ENCODE measurements around the gene CDC42BPA. TPM values are rescaled to one million over a fixed set of nuclear protein-coding genes. Genes with fewer than 3 reads are reported as not detected.

CDC42BPA gene
- total and polyA plus RNA-seq, 9 of the 15 experiments (the other 6 are each of a cell fraction or from before 2014, with no cell fraction given), result 8.0 to 77.5 (median 52.1) TPM

DNA sequence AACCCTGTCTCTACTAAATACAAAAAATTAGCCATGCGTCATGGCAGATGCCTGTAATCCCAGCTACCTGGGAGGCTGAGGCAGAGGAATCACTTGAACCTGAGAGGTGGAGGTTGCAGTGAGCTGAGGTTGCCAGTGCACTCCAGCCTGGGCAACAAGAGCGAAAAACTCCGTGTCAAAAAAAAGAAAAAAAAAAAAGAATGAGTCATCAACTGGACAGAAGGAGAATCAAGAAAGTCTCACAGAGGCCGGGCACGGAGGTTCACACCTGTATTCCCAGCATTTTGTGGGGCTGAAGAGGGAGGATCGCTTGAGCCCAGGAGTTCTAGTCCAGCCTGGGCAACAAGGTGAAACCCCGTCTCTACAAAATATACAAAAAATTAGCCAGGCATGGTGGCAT, 45.5 kb upstream of the CDC42BPA start (continued):
- TF ChIP-seq, protein P1, sequence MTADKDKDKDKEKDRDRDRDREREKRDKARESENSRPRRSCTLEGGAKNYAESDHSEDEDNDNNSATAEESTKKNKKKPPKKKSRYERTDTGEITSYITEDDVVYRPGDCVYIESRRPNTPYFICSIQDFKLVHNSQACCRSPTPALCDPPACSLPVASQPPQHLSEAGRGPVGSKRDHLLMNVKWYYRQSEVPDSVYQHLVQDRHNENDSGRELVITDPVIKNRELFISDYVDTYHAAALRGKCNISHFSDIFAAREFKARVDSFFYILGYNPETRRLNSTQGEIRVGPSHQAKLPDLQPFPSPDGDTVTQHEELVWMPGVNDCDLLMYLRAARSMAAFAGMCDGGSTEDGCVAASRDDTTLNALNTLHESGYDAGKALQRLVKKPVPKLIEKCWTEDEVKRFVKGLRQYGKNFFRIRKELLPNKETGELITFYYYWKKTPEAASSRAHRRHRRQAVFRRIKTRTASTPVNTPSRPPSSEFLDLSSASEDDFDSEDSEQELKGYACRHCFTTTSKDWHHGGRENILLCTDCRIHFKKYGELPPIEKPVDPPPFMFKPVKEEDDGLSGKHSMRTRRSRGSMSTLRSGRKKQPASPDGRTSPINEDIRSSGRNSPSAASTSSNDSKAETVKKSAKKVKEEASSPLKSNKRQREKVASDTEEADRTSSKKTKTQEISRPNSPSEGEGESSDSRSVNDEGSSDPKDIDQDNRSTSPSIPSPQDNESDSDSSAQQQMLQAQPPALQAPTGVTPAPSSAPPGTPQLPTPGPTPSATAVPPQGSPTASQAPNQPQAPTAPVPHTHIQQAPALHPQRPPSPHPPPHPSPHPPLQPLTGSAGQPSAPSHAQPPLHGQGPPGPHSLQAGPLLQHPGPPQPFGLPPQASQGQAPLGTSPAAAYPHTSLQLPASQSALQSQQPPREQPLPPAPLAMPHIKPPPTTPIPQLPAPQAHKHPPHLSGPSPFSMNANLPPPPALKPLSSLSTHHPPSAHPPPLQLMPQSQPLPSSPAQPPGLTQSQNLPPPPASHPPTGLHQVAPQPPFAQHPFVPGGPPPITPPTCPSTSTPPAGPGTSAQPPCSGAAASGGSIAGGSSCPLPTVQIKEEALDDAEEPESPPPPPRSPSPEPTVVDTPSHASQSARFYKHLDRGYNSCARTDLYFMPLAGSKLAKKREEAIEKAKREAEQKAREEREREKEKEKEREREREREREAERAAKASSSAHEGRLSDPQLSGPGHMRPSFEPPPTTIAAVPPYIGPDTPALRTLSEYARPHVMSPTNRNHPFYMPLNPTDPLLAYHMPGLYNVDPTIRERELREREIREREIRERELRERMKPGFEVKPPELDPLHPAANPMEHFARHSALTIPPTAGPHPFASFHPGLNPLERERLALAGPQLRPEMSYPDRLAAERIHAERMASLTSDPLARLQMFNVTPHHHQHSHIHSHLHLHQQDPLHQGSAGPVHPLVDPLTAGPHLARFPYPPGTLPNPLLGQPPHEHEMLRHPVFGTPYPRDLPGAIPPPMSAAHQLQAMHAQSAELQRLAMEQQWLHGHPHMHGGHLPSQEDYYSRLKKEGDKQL (CRISPR knock-in tag; IDR thresholded peaks at IDR 0.05; ENCODE audit: borderline replicate concordance), result no peak
- no peak for TF ChIP-seq SREBF2 (CRISPR knock-in tag; IDR thresholded peaks at IDR 0.05)

GRCh38 chr1:227362039-227362438, 43.7 kb upstream of the CDC42BPA start:
- CTCF ChIA-PET (ENCODE audit: low intra/inter-chr PET ratio), result interaction anchor here (0.7 kb wide), 1 partner anchor 52 kb away, joined by 3 read pairs; no protein-coding TSS in a partner anchor
- in situ Hi-C loops (cut with MboI), result no loop called here
- POLR2A ChIA-PET, result no interaction called here

More at GRCh38 chr1:227362039-227362438, 43.7 kb upstream of the CDC42BPA start:
- Histone ChIP-seq H2AFZ (ENCODE audit: low read depth, low read length) (no peak overlapping the region), H4K20me1 (replicated peaks; ENCODE audit: control insufficient read depth, insufficient read depth, low read length) (no peaks in the 10 kb centered on the region), H3K9me1 (ENCODE audit: control insufficient read depth, insufficient read depth, low read length) (no peaks in the 10 kb centered on the region), H3K36me3 (ENCODE audit: control insufficient read depth, insufficient read depth, low read length) (no peaks in the 10 kb centered on the region), H3K4me3 (no peak overlapping the region), H3K27ac (ENCODE audit: extremely low read depth, low read depth, low read length) (no peak overlapping the region), H3K27me3 (ENCODE audit: control insufficient read depth in 2 of 2, insufficient read depth in 2 of 2, low read length in 2 of 2) (no peaks in the 10 kb centered on the region), H3K9me3 (replicated peaks; ENCODE audit: control insufficient read depth, insufficient read depth, low read depth, low read length) (no peaks in the 10 kb centered on the region), H3K79me2 (ENCODE audit: control insufficient read depth, insufficient read depth, low read length) (no peaks in the 10 kb centered on the region), H3K4me2 (ENCODE audit: insufficient read depth, low read length) (no peak overlapping the region), H3K9ac (ENCODE audit: insufficient read depth in 1 of 2, low read depth in 2 of 2, low read length in 2 of 2) (no peak overlapping the region), H3K4me1 (replicated peaks in 1 of 2; ENCODE audit: control insufficient read depth in 2 of 2, insufficient read depth in 2 of 2, low read length in 2 of 2) (peaks cover 11 to 16% of the 10 kb centered on the region in 2 experiments)
- no peak for FAIRE-seq
- intact Hi-C loops (cut with micrococcal nuclease), result no loop called here
- BruUV-seq (replicated peaks), result no TSS peak
- no peak for DNase-seq (ENCODE audit: extremely low read depth in 1 of 4, low spot score in 3 of 4)
- whole genome bisulfite sequencing (ENCODE audit: insufficient coverage, low coverage, missing lambda C conversion rate), result 44% methylated on average over 1 of the region's 1 CpG
- TF ChIP-seq TBL1XR1 (IDR thresholded peaks at IDR 0.05; ENCODE audit: low read length in 2 of 2) (no peak), TRIM24 (IDR thresholded peaks at IDR 0.05) (no peak), HNRNPL (IDR thresholded peaks at IDR 0.05; ENCODE audit: low read depth, low read length) (no peak), ZNF561 (CRISPR knock-in tag; conservative IDR thresholded peaks at IDR 0.05) (no peak), SAFB (IDR thresholded peaks at IDR 0.05; ENCODE audit: borderline replicate concordance, low read depth, low read length) (no peak), HNRNPH1 (optimal IDR thresholded peaks at IDR 0.05; ENCODE audit: low read depth, low read length) (no peak), CBFA2T3 (IDR thresholded peaks at IDR 0.05) (no peak), E2F3 (CRISPR knock-in tag; IDR thresholded peaks at IDR 0.05) (no peak)
- TF ChIP-seq, protein P2, sequence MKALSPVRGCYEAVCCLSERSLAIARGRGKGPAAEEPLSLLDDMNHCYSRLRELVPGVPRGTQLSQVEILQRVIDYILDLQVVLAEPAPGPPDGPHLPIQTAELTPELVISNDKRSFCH (CRISPR knock-in tag; IDR thresholded peaks at IDR 0.05), result no peak
- TF ChIP-seq, protein P2 (tag; IDR thresholded peaks at IDR 0.05), result no peak
- no peak for ATAC-seq
